ENCODE measurements around the gene PCSK5.
"Not testable (repeated sequence)": the region's sequence is repeated elsewhere in the genome, so short reads cannot be mapped to it uniquely, and the experiment has no call there.

The PCSK5 gene

DNA sequence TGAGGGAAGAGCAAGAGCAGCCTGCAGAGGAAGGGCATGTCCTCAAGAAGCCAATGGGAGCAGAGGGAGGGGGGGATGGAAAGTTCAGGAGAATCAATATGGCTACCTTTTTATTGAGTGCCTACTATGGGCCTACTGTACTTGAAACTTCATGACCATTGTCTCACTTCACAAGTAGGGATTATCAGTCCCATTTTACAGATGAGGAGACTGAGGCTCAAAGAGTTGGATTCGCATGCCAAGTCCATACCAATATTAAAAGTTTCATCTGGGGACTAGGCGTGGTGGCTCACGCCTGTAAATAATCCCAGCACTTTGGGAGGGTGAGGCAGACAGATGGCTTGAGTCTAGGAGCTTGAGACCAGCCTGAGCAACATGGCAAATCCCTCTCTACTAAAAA lies 463.7 kb downstream of the PCSK5 start:
- H3K9ac ChIP-seq (ENCODE audit: insufficient read length, low read depth), result no peak overlapping the region
- TF ChIP-seq ZNF274 (IDR thresholded peaks at IDR 0.05; ENCODE audit: low read depth, low read length), result no peak
- no peak overlapping the region for H3K4me3 ChIP-seq (ENCODE audit: insufficient read length, low read depth)
- no peaks in the 10 kb centered on the region for H3K4me1 ChIP-seq (ENCODE audit: insufficient read depth, insufficient read length)
- H3K9me3 ChIP-seq (ENCODE audit: insufficient read depth, low read length), result no peaks in the 10 kb centered on the region
- H3K27me3 ChIP-seq (ENCODE audit: insufficient read depth, insufficient read length), result no peaks in the 10 kb centered on the region
- DNase-seq (ENCODE audit: low read depth, low spot score), result no peak
- H3K36me3 ChIP-seq (ENCODE audit: insufficient read depth, insufficient read length, low read length), result no peaks in the 10 kb centered on the region

DNA sequence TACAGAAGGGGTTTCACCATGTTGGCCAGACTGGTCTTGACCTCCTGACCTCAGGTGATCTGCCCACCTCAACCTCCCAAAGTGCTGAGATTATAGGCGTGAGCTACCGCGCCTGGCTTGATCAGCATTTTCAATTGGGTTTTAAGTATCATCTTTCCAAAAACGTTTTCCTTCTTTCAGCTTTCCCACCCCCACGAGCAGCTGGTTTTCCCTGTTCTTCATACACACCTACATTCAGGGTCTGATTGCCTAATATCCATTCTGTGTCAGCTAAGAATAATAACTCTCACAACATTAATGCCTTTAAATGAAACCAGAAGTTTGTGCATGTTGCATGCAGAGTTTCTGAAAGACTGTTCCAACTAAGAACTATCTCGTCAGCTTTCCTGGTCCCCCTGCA lies 465.4 kb downstream of the PCSK5 start:
- Histone ChIP-seq H3K27me3 (ENCODE audit: insufficient read depth, insufficient read length) (no peaks in the 10 kb centered on the region), H3K4me3 (ENCODE audit: insufficient read length, low read depth) (no peak overlapping the region), H3K4me1 (ENCODE audit: insufficient read depth, insufficient read length) (no peaks in the 10 kb centered on the region), H3K9ac (ENCODE audit: insufficient read length, low read depth) (no peak overlapping the region), H3K36me3 (ENCODE audit: insufficient read depth, insufficient read length, low read length) (no peaks in the 10 kb centered on the region), H3K9me3 (ENCODE audit: insufficient read depth, low read length) (no peaks in the 10 kb centered on the region)
- no peak for DNase-seq (ENCODE audit: low read depth, low spot score)
- TF ChIP-seq SUZ12 (IDR thresholded peaks at IDR 0.05; ENCODE audit: extremely low read depth, insufficient read depth, insufficient read length) (no peak), YY1 (IDR thresholded peaks at IDR 0.05; ENCODE audit: insufficient read depth, insufficient read length) (no peak), ZNF274 (IDR thresholded peaks at IDR 0.05; ENCODE audit: low read depth, low read length) (no peak)

DNA sequence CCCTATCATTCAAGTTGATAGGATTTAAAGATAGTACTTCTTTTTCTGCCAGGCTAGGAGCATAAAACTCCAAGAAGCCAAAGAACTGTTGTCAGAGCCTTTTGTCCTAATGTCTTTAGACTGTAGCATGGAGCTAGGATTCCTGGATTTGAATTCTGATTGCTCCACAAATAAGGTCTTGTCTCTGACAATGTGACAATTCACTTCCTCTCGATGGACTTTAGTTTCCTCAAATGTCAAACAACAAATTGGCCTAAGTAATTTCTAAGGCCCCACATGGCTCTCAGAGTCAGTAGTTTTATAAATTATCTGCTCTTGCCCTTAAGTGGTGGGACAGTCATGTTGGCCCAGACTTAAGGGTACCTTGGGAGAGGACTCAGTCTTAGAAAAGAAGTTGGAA lies 467.1 kb downstream of the PCSK5 start:
- no peak overlapping the region for H3K4me3 ChIP-seq (ENCODE audit: insufficient read length, low read depth)
- H3K9ac ChIP-seq (ENCODE audit: insufficient read length, low read depth), result no peak overlapping the region
- no peaks in the 10 kb centered on the region for H3K36me3 ChIP-seq (ENCODE audit: insufficient read depth, insufficient read length, low read length)
- DNase-seq (ENCODE audit: low read depth, low spot score), result no peak
- no peaks in the 10 kb centered on the region for H3K4me1 ChIP-seq (ENCODE audit: insufficient read depth, insufficient read length)
- H3K27me3 ChIP-seq (ENCODE audit: insufficient read depth, insufficient read length), result no peaks in the 10 kb centered on the region
- no peaks in the 10 kb centered on the region for H3K9me3 ChIP-seq (ENCODE audit: insufficient read depth, low read length)
- TF ChIP-seq SUZ12 (IDR thresholded peaks at IDR 0.05; ENCODE audit: extremely low read depth, insufficient read depth, insufficient read length), result no peak
- TF ChIP-seq YY1 (IDR thresholded peaks at IDR 0.05; ENCODE audit: insufficient read depth, insufficient read length), result no peak
- TF ChIP-seq ZNF274 (IDR thresholded peaks at IDR 0.05; ENCODE audit: low read depth, low read length), result no peak

DNA sequence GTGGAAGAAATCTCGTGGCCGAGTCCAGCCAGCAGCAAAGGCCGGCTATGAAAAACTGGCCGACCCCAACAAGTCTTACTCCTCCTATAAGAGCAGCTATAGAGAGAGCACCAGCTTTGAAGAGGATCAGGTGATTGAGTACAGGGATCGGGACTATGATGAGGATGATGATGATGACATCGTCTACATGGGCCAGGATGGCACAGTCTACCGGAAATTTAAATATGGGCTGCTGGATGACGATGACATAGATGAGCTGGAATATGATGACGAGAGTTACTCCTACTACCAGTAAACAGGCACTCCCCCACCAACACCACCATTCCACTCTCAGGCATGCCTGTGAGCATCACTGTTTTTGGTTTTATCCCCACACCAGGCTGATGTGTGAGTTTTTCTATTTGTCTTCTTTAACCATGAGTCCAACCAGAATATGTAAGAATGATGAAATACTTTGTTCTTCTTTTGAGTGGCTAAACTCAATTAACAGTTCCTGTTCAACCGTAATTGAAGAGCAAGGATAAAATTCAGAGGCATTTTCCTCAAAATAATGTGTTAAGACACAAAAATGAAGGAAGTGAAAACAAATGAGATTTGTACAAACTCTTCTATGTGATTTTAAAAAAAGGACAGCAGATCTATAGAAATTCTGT lies 468.3 kb downstream of the PCSK5 start:
- H3K4me1 ChIP-seq (ENCODE audit: insufficient read depth, insufficient read length), result no peaks in the 10 kb centered on the region
- no peaks in the 10 kb centered on the region for H3K9me3 ChIP-seq (ENCODE audit: insufficient read depth, low read length)
- no peak overlapping the region for H3K4me3 ChIP-seq (ENCODE audit: insufficient read length, low read depth)
- no peak overlapping the region for H3K9ac ChIP-seq (ENCODE audit: insufficient read length, low read depth)
- TF ChIP-seq SUZ12 (IDR thresholded peaks at IDR 0.05; ENCODE audit: extremely low read depth, insufficient read depth, insufficient read length) (no peak), ZNF274 (IDR thresholded peaks at IDR 0.05; ENCODE audit: low read depth, low read length) (no peak)
- DNase-seq (ENCODE audit: low read depth, low spot score), result no peak
- H3K27me3 ChIP-seq (ENCODE audit: insufficient read depth, insufficient read length), result no peaks in the 10 kb centered on the region
- no peaks in the 10 kb centered on the region for H3K36me3 ChIP-seq (ENCODE audit: insufficient read depth, insufficient read length, low read length)

DNA sequence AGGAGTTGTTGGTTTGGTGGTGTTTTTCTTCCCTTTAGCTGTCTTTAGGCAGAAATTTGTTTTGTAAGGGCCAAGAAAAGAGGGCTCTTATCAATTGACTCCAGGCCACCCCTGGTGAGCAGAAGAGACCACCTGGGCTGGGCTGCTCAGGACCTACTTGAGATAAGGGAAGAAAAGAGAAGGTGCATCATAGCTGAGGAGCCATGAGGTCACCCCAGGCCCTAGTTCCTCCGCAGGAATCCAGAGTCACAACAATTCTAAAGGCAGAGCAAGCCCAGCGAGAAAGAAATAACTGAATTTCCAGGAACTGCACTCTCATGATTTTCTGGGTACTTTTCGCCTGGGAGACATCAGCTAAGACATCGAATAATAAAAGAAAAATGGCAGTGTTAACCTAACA lies 468.9 kb downstream of the PCSK5 start:
- Histone ChIP-seq H3K9ac (ENCODE audit: insufficient read length, low read depth) (no peak overlapping the region), H3K9me3 (ENCODE audit: insufficient read depth, low read length) (no peaks in the 10 kb centered on the region), H3K27me3 (ENCODE audit: insufficient read depth, insufficient read length) (no peaks in the 10 kb centered on the region), H3K36me3 (ENCODE audit: insufficient read depth, insufficient read length, low read length) (no peaks in the 10 kb centered on the region), H3K4me1 (ENCODE audit: insufficient read depth, insufficient read length) (no peaks in the 10 kb centered on the region), H3K4me3 (ENCODE audit: insufficient read length, low read depth) (no peak overlapping the region)
- no peak for DNase-seq (ENCODE audit: low read depth, low spot score)
- no peak for TF ChIP-seq ZNF274 (IDR thresholded peaks at IDR 0.05; ENCODE audit: low read depth, low read length)

DNA sequence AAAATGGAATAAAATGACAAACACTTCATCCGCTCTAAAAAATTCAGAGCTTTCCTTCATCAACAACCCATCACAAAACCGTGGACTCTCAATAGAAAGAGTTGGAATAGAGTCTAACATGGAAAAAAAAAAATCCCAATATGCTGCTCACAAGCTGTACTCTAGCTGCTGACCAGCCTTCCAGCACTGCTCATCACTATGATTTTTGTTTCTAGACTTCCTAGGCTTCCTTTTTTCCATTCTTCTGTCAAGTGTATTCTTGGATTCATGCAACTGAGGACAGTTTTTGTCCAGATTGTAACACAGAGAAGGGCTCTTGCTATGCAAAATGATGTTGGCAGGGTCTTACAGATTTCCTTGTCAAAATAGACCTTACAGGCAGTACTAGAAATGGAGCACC lies 469.3 kb downstream of the PCSK5 start:
- no peak for DNase-seq (ENCODE audit: low read depth, low spot score)
- Histone ChIP-seq H3K4me1 (ENCODE audit: insufficient read depth, insufficient read length) (no peaks in the 10 kb centered on the region), H3K36me3 (ENCODE audit: insufficient read depth, insufficient read length, low read length) (no peaks in the 10 kb centered on the region), H3K9me3 (ENCODE audit: insufficient read depth, low read length) (no peaks in the 10 kb centered on the region), H3K9ac (ENCODE audit: insufficient read length, low read depth) (no peak overlapping the region), H3K27me3 (ENCODE audit: insufficient read depth, insufficient read length) (no peaks in the 10 kb centered on the region), H3K4me3 (ENCODE audit: insufficient read length, low read depth) (no peak overlapping the region)
- no peak for TF ChIP-seq ZNF274 (IDR thresholded peaks at IDR 0.05; ENCODE audit: low read depth, low read length)
- TF ChIP-seq SUZ12 (IDR thresholded peaks at IDR 0.05; ENCODE audit: extremely low read depth, insufficient read depth, insufficient read length), result no peak

DNA sequence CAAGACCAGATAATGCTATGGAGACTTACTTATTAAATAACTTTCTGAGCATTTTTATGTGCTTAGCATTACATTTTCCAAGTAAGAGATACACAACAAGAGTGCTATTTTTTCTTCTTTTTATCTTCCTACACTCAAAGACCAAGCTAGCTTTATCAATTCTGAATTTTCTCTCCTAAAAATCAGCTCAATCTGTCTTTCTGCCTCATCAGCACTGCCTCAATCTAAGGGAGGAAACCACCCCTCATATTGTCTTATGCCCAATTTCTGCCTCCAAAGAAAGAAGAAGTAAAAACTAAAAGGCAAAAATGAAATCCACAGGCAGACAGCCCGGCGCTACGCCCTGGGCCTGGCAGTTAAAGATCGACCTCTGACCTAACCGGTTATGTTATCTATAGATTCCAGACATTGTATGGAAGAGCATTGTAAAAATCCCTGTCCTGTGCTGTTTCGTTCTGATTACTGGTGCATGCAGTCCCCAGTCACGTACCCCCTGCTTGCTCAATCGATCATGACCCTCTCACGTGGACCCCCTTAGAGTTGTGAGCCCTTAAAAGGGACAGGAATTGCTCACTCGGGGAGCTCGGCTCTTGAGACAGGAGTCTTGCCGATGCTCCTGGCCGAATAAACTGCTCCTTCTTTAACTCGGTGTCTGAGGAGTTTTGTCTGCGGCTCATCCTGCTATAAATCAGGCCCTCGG lies 472.0 kb downstream of the PCSK5 start:
- H3K4me1 ChIP-seq (ENCODE audit: insufficient read depth, insufficient read length); H3K4me3 ChIP-seq (ENCODE audit: insufficient read length, low read depth); H3K9me3 ChIP-seq (ENCODE audit: insufficient read depth, low read length); H3K36me3 ChIP-seq (ENCODE audit: insufficient read depth, insufficient read length, low read length); H3K9ac ChIP-seq (ENCODE audit: insufficient read length, low read depth); DNase-seq (ENCODE audit: low read depth, low spot score); H3K27me3 ChIP-seq (ENCODE audit: insufficient read depth, insufficient read length): not testable (repeated sequence)

DNA sequence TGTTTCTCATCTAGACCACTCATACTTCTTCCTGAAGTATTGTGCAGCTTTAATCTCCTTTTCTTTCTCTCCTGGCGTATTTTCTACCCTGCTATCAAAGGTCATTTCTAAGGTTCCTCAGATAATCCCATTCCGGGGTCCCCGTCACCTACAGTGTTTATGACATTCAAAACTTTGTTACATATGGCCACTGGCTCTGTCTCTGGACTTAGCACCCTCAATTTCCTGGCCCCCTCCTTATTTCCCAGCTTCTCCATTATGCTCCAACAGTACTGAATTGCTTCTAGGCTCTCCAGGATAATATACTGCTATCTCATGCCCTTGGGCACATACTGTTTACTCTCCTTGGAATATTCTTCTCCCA lies 472.5 kb downstream of the PCSK5 start:
- DNase-seq (ENCODE audit: low read depth, low spot score), result no peak
- TF ChIP-seq YY1 (IDR thresholded peaks at IDR 0.05; ENCODE audit: insufficient read depth, insufficient read length) (no peak), SUZ12 (IDR thresholded peaks at IDR 0.05; ENCODE audit: extremely low read depth, insufficient read depth, insufficient read length) (no peak), ZNF274 (IDR thresholded peaks at IDR 0.05; ENCODE audit: low read depth, low read length) (no peak)
- H3K36me3 ChIP-seq (ENCODE audit: insufficient read depth, insufficient read length, low read length), result no peaks in the 10 kb centered on the region
- H3K9me3 ChIP-seq (ENCODE audit: insufficient read depth, low read length), result no peaks in the 10 kb centered on the region
- H3K4me3 ChIP-seq (ENCODE audit: insufficient read length, low read depth), result no peak overlapping the region
- H3K27me3 ChIP-seq (ENCODE audit: insufficient read depth, insufficient read length), result no peaks in the 10 kb centered on the region
- H3K4me1 ChIP-seq (ENCODE audit: insufficient read depth, insufficient read length), result no peaks in the 10 kb centered on the region
- no peak overlapping the region for H3K9ac ChIP-seq (ENCODE audit: insufficient read length, low read depth)
